ENCODE data around the gene KDM4B.
A peak's percentile ranks its signal among the peaks of the same experiment; 100 is the strongest.
"Not testable (repeated sequence)": the region's sequence is repeated elsewhere in the genome, so short reads cannot be mapped to it uniquely, and the experiment has no call there.

The KDM4B gene

DNA sequence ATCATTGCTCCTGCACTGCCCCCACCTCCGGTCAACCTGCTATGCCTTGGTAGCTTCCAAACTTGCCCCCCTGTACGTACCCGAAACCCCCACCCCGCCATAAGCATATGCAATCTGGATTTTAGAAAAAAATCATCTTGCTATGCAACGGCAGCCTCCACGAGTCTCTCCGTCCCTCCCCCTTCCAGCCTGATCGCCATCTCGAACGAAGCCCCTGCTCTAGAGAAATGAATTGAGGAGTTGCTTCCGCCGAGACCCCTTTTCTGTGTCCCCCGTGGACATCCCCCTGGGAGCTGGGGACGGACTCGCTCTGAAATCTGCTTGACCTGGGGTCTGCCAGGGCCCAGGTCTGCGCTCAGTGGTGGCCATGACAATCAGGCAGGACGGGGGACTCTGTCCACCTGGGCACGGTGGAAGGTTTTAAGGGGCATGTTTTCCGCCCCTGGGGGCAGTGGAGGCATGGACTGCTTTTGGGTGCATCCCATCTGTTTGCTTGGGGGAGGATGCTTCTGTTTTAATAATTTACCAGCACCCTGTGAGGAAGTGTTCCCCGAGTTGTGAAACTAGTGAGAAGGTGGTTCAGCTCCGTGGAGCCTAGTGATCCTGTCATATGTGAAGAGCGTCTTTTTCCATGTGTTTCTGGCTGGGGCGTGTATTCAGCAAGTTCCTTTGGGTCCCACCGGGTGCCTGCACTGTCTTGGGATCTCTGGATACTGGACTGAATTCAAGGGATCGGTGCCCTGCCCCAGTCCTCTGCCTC is 1.0 kb downstream of the KDM4B start:
- no peak for DNase-seq (ENCODE audit: low read depth)
- TF ChIP-seq, protein P1, sequence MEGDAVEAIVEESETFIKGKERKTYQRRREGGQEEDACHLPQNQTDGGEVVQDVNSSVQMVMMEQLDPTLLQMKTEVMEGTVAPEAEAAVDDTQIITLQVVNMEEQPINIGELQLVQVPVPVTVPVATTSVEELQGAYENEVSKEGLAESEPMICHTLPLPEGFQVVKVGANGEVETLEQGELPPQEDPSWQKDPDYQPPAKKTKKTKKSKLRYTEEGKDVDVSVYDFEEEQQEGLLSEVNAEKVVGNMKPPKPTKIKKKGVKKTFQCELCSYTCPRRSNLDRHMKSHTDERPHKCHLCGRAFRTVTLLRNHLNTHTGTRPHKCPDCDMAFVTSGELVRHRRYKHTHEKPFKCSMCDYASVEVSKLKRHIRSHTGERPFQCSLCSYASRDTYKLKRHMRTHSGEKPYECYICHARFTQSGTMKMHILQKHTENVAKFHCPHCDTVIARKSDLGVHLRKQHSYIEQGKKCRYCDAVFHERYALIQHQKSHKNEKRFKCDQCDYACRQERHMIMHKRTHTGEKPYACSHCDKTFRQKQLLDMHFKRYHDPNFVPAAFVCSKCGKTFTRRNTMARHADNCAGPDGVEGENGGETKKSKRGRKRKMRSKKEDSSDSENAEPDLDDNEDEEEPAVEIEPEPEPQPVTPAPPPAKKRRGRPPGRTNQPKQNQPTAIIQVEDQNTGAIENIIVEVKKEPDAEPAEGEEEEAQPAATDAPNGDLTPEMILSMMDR (conservative IDR thresholded peaks at IDR 0.05; ENCODE audit: low read depth, low read length), result no peak
- peak overlapping the region; percentile 80 for H3K4me3 ChIP-seq (ENCODE audit: low read length)

DNA sequence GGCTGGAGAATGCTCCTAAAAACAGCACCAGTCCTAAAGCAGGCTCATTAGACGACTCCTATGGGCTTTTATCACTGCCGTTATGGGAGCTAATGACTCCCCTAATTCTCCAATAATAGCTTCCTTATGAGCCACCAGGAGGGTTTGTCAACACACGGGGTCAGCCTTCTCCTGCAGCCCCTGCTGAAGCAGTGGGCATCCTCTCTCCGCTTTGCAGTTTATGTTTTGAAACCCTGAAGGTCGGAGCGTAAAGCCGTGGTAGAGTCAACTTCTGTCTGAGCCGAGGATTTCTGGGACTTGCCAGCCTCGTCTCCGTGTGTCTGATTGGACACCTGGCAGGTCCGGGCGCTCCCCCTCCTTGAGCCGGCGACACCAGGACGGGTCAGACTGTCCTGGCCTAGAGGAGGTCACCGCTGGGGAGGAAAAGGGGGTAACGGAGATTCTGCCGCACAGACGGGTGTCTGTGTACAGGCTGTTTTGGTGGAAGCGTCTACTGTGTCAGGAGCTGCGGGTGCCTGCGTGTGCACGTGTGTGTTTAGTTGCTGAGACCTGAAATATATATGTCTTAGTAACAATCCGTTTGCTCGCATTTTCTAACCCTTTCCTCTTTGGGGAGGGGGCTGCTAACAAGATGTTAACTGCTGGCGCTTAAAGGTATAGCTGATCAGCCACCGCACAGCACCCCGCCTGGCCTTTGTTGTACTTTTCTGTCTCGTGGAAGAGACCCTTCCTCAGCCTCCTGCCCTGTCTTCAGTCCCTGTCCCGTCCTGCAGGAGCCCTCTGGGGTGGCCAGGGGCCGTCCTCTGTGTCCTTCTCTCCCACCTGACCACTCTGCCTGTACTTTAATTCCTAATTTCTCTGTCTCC is 1.9 kb downstream of the KDM4B start:
- DNase-seq (ENCODE audit: low read depth), result no peak
- peak overlapping the region; percentile 80 for H3K4me3 ChIP-seq (ENCODE audit: low read length)
- TF ChIP-seq, protein P1 (conservative IDR thresholded peaks at IDR 0.05; ENCODE audit: low read depth, low read length), result no peak

DNA sequence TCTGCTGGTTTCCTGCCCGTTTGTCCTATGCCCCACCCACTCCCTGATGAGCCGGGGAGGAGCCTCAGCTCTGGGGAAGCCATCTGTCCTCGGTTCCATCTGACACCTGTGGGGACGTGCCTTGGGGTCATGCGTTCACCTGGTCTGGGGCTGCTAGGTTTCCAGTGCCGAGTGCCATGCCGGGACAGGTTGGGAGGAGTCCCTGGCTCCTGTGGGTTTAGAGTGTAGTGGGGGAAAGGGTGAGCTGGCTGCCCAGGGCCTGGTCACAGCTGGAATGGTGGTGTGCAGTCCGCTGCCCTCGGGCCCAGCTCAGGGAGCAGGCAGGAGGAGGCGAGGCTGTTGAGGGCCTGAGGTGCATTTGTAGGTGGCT is 2.5 kb downstream of the KDM4B start:
- DNase-seq (ENCODE audit: low read depth), result no peak
- TF ChIP-seq, protein P1 (conservative IDR thresholded peaks at IDR 0.05; ENCODE audit: low read depth, low read length), result no peak
- peak overlapping the region; percentile 80 for H3K4me3 ChIP-seq (ENCODE audit: low read length)

DNA sequence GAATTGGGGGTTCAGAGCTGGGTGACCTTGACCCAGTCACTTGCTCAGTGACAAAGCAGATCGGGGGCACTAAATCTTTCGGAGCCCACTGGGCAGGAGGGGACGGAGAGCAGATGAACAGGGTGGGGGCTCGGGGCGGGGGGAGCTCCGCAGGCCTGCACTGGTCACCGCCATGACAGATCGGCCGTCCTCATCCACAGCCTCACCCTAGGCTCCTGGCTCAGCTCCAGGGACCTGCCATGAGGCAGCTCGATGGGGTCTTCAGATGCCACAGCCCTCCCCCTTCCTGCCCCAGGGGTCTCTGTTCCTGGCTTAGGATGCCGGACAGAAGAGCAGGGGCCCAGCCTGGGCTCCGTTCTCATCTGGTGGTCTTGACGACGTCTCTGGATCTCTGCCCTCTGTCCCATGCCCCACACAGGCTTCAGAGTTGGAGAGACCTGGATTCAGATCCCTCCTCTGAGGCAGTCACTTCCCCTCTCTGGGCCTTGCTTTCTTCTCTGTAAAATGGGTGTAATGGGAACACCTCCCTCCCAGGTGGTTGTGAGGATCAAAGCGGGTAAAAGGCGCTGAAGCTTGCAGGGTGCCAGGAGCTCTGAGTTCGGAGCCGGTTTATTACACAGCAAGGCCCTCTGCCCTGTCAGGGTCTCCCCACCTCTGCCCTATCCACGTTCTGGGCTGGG is 3.0 kb downstream of the KDM4B start:
- TF ChIP-seq, protein P1 (conservative IDR thresholded peaks at IDR 0.05; ENCODE audit: low read depth, low read length), result no peak
- H3K4me3 ChIP-seq (ENCODE audit: low read length), result no peak overlapping the region
- DNase-seq (ENCODE audit: low read depth), result no peak

DNA sequence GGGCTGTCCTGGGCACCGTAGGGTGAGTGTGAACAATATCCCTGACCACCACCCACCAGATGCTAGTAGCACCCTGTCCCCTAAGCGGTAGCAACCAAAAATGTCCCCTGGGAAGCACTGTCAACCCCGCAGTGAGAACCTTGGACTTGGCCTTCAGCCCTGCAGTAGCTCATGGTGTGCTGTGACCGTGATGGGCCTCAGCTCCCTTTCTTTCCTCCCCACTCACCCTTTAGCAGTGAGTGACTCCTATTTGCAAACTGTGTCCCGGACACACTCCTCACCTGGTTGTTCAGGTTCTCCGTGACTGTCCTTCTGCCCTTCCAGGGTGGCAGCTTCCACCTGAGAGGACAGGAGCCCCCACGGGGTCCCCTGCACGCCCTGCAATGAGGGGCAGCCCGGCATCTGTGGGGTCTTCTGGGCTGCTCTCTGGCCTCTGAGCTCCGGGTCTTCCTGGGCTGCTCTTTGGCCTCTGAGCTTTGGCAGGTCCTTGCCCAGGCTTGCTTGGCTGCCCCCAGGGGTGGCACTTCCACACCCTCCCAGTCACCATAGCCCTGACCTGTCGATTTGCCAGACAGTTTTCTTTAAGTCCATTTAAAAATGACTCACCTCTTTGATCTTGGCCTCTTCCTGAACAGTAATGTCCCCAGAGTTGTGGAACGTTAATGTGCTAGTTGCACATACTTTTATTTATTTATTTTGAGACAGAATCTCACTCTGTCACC is 3.8 kb downstream of the KDM4B start:
- DNase-seq (ENCODE audit: low read depth), result no peak
- TF ChIP-seq, protein P1 (conservative IDR thresholded peaks at IDR 0.05; ENCODE audit: low read depth, low read length), result no peak
- H3K4me3 ChIP-seq (ENCODE audit: low read length), result no peak overlapping the region

DNA sequence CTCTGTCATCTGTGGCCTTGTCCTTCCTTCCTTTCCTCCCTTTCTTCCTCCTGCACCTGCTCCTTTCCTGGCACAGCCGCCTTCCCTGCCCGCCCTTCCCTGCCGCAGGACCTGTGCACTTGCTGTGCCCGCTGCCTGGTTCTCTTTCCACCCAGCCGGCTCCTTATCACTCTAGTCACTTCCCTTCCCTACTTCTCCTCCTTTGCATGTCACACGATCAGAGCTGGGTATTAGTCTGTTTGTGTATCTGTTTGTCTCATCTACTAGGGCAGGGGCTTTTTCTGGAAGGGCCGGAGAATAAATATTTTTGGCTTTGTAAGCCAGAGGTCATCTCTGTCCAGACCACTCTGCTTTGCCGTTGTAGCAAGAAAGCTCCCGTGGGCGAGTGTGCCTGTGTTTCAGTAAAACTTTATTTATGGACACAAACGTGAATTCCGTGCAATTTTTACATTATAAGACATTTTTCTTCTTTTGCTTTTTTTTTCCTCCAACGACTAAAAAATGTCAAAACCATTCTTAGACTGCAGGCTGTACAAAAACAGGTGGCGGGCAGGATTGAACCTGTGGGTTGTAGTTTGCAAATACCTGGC is 6.1 kb downstream of the KDM4B start:
- DNase-seq (ENCODE audit: low read depth), result no peak
- no peak overlapping the region for H3K4me3 ChIP-seq (ENCODE audit: low read length)
- TF ChIP-seq, protein P1 (conservative IDR thresholded peaks at IDR 0.05; ENCODE audit: low read depth, low read length), result no peak

DNA sequence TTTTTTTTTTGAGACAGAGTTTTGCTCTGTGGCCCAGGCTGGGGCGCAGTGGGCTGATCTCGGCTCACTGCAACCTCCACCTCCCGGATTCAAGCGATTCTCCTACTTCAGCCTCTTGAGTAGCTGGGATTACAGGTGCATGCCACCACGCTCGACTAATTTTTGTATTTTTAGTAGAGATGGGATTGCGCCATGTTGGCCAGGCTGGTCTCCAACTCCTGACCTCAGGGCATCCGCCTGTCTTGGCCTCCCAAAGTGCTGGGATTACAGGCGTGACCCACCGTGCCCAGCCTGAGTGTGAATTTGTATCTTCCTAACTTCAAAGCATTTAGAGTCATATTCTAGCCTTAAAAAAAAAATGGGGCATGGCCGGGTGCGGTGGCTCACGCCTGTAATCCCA is 6.7 kb downstream of the KDM4B start:
- DNase-seq (ENCODE audit: low read depth); H3K4me3 ChIP-seq (ENCODE audit: low read length): not testable (repeated sequence)

All from retinal pigment epithelial cell (primary cell).